Loucy (cell line): ENCODE results near the gene GMPR2.

Experiments
- CTCF ChIP-seq: fragments of 200-600 bp; sonication (generic); conservative IDR thresholded peaks from 2 replicates; pipeline ENCODE4 v1.5.1; 2014; ENCODE audit warnings: mild to moderate bottlenecking, antibody characterized with exemption, low read length
- EZH2phosphoT487 ChIP-seq: fragments of 200-600 bp; IDR thresholded peaks from 2 replicates; pipeline ENCODE4 v1.6.1; 2018; ENCODE audit warnings: antibody characterized with exemption, mild to moderate bottlenecking, moderate library complexity, borderline replicate concordance

DNA sequence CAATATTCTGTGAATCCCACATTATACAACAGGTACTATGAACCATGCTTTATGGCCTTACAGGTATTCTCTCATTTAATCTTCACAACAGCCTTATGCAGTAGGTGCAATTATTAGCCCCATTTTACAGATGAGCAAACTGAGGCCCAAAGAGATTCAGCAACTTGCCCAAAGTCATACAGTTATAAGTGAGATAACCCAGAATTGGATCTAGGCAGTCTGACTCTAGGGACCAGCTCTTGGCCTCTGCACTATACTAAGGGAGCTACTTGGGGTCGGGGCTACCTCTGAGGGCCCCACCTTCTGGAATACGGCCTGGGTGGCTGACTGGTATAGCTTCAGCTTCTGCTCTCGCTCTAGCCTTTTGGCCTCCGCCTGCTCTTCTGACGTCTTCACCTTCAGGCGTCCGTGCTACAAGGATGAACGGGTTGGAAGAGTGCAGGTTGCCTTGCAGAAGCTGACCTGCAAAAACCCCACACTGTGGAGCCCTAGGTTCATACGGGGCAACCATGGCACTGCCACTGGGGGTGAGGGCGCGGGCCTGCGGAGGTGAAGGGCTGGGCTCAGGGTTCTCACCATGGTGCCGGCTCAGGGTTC lies 37.9 kb downstream of the GMPR2 start:
- TF ChIP-seq CTCF (no peak), EZH2phosphoT487 (no peak)
